GM19452 (cell line): ENCODE measurements around the gene DYNC2LI1.

Experiments
- ATAC-seq: cut with Tn5 transposase; IDR thresholded peaks from one replicate; pipeline ENCODE4 v1.9.1; 2021; ENCODE audit not compliant: unreplicated experiment

The DYNC2LI1 gene

DNA sequence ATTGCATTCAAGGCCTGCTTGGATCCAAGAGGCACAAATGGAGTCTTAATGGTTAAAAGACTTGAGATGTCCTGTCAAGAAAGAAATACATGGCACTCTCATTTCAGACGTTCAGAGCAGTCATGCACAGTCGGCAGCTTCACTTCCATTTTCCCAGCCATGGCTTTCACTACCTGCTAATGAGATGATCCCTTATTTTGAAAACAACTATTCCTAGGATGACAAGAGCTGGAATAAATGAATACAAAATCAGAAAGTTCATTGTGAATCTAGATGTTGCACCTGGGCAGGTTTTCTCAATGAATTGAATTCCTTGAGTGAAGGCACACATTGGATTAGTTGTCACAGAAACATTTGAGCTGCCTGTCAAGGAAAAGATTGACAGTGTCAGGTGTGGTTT is 39.1 kb downstream of the DYNC2LI1 start:
- no peak for ATAC-seq

DNA sequence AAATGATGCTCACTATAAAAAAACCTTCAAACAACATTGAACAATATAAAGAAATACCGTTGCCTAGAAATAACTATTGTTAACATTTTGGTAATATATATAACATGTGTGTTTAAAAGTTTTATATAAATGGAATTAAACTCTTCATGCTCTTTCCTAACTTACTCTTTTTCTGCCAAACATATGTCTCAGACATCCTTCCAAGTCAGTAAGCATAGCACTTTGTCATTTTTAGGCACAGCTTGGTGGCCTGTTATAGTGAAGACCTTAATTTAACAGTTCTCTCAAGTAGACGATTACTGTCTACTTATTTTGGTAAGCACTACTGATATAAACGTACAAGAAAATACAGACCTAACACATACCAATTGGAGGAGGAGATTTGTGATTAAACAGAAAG is 40.9 kb downstream of the DYNC2LI1 start:
- no peak for ATAC-seq

DNA sequence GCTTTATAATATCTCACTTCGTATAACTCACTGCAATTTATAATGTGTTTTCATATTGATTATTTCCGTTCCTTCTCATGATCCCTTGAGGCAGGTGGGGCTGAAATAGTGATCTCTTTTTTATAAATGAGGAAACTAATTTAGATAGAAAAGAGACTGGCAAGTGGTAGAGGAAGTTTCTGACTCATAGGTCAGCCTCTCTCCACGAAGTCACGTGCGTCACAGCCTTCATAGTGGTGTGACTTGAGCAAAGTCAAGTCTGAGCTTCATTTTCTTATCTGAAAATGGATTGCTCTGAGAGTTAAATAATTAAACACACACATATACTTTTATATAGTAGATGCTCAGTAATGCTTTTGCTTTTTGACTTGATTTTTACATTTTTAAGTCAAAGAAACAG is 44.9 kb downstream of the DYNC2LI1 start:
- no peak for ATAC-seq

DNA sequence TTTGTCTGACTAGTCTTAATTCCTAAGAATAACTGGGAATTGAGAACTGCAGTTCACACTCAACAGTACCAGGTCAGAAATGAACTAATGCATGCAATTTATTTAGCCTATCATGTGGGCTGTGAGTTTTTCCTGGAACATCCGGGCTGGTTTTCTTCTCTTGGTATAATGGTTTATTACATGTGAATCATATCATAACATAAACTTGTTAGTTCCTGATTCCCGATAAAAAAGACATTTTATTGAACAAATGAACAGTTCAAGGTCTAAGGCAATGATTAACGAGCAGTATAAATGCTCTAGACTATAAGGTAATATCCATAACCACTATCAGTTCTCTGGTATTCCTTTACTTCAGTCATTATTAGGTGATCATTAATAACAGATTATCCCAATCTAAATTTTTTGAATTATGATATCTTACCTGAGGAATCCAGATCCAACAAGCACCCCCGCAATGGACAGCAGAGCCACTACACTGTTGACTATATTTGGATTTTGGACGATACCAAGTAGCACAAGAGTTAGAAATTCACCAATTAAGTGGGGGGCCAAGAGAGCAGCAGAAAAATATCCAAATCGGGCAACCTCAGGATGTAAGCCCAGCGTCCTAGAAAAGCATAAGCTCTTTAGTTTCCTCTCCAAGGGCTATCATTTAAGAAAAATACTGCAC is 45.8 kb downstream of the DYNC2LI1 start:
- ATAC-seq, result no peak

DNA sequence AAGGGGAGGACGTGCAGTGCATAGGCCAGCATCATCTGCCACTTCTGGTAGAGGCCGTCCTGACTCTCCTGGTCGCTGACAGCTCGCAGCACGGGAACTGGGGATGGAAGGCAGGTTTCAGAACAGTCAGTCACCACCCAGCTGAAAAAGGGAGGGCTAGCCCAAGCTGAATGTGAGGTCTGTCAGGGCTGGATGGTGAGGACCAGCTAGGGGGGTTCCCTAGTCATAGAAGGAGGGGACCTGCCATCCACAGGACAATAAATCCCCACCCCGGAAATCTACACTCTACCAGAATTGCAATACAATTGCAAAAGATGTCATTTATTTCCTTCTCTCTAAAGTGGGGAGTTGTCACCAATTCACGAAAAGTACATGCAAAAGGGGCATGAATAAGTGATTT is 49.0 kb downstream of the DYNC2LI1 start:
- no peak for ATAC-seq

DNA sequence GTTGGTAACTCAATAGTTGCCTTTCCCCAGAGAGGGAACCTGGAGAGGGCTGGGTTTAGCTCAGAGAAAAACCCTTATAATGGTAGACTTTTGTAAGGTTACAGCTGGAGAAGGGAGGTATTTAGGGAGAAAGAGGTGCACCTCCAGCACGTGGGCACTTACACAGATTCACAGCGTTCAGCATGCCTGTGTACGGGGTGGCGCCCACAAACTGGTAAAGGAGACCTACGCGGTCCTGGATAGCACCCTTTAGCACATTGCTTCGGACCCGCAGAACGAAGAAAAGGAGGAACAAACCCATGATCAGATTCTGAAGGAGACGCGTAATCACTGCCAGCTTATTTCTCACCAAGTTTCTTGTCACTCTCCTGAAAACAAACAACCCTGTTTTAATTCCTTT is 49.9 kb downstream of the DYNC2LI1 start:
- no peak for ATAC-seq

DNA sequence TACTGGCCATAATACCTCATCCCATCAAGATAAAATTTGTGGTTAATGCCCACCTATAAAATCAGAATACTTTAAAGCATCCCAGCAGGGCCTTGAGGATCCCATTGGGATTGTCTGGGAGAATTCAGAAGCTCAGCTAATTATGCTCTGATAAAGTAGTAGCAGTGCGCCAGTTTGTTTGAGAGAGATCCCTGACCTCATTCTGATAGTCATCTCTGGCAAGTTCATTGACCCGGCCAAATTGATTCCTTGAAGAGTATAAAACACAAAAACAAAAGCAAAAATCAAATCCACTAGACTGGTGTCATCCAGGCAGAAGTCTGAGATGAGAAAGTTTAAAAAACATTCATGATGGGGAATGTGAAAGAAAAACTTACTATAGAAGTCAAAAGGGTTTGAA is 50.7 kb downstream of the DYNC2LI1 start:
- no peak for ATAC-seq

DNA sequence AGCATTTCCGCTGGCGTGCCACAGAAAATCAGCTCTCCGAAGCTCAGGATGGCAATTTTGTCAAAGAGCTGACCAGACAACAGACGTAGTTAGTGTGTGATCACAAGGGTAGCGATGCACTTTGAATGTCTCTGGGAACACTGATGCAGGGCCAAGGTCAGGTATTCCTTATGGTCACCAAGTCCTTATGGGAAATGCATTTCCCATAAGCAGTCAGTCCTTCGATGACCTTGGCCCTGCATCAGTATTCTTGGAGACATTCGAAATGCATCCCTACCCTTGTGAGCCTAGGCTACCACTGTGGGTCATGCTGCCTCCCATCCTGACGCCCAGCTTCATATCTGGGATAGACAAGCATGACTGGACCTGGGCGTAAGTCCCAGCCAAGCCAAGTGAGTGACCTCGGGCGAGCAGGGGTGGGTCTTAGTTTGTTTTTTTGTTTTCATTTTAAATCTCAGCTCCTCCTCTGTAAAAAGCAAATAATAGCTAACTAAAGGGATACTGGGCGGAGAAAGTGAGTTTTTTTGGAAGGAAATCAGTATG is 51.2 kb downstream of the DYNC2LI1 start:
- ATAC-seq, result no peak

DNA sequence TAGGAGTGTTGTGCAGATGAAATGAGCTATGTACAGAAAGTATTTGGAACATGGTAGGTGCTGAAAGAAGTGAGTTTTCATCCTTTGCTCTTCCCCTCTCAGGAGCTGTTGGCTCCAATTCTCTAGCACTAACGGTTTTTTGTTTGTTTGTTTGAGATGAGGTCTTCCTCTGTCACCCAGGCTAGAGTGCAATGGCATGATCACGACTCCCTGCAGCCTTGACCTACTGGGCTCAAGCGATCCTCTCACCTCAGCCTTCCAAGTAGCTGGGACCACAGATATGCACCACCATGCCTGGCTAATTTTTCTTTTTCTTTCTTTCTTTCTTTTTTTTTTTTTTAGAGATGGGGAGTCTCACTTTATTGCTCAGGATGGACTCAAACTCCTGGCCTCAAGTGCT is 52.0 kb downstream of the DYNC2LI1 start:
- ATAC-seq, result no peak

DNA sequence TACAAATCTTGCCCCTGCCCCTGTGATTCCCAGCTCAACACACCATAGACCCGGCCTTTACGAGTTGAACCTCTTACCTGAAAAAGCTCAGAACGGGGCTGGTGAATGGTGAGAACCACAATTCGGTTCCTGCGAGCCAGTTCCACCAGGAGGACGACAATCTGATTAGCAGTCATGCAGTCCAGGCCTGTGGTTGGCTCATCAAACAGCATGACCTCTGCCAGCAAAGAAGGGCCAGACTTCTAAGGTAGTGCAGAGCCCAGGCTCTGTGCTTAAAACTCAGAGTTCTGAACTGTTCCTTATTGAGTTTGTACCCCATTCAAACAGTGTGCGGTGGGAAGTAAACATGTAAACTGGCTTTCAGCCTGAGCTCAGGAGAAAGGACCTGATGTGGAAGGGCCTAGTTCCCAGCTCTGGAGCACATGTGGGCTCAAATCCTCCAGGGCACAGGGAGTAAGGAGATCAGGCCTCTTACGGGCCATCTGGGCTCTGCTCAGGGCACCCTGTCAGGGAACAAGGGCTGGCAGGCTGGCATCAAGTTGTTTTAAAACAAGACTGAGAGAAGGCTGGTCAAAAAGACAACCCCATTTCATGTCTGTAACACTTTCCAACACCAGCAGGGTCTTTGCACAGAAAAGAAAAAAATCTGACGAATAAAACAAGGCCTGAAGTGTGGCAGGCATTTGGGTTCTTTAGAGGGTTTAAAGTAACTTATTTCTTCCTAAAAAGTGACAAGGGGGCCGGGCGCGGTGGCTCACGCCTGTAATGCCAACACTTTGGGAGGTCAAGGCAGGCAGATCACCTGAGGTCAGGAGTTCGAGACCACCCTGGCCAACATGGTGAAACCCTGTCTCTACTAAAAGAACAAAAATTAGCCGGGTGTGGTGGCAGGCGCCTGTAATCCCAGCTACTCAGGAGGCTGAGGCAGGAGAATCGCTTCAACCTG is 52.7 kb downstream of the DYNC2LI1 start:
- ATAC-seq, result no peak

DNA sequence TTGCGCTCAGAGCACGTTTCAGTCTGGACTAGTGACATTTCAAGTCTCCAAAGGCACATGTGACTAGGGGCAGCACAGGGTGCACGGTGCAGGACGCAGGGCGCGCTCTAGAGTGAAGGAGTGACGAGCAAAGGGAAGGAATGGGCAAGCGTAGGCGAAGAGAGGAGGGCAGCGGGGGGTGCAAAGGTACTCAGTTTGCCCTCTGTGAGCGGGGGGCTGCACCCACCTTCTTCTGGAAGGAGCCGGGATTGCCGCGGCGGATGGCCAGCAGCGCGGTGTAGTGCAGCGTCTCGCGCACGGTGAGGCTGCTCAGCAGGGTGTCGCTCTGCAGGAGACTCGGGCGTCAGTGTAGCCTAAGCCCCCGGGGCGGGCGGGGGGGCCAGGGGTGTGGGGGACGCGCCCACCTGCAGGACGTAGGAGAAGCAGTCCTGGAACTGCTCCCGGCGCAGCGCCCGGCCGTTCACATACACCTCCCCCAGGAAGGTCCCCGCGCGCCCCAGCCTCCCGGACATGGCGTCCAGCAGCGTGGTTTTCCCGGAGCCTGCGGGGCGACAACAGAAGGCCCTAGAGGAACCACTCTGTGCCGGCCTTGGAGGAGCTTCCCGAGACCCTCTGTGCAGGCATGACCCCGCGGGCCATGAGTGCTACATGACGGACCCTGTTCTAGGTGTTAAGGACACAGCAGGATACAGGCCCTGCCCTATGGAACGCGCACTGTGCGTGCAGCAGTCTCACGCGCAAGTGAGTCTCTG is 57.9 kb downstream of the DYNC2LI1 start:
- ATAC-seq, result no peak

DNA sequence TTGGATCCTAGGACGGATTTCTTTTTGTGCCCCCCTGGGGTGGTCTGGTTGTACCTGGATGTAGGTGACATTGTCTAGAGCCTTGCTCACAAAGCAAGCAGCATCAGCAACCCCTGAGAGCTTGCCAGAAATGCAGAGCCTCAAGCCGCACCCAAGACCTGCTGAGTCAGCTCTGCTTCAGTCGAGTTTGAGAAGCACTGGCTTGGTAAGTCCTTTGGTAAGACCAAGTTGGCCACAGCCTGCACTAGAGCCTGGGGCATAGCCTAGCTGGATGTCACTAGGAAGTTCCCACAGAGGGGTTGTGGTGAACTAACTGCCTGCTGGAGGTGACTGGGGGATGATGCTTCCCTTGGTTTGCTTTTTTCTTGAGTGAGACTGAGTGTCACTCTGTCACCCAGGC is 58.6 kb downstream of the DYNC2LI1 start:
- ATAC-seq, result no peak

DNA sequence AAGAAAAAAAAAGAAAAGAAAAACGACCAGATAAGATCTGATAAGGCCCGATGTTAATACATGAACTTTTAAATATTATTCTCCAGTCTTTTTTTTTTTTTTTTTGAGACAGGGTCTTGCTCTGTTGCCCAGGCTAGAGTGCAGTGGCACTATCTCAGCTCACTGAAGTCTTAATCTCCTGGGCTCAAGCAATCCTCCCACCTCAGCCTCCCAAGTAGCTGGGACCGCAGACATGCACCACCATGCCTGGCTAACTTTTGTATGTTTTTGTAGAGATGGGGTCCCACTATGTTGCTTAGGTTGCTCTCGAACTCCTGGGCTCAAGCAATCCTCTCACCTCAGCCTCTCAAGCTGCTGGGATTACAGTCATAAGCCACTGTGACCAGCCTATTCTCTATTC is 63.2 kb downstream of the DYNC2LI1 start:
- no peak for ATAC-seq

DNA sequence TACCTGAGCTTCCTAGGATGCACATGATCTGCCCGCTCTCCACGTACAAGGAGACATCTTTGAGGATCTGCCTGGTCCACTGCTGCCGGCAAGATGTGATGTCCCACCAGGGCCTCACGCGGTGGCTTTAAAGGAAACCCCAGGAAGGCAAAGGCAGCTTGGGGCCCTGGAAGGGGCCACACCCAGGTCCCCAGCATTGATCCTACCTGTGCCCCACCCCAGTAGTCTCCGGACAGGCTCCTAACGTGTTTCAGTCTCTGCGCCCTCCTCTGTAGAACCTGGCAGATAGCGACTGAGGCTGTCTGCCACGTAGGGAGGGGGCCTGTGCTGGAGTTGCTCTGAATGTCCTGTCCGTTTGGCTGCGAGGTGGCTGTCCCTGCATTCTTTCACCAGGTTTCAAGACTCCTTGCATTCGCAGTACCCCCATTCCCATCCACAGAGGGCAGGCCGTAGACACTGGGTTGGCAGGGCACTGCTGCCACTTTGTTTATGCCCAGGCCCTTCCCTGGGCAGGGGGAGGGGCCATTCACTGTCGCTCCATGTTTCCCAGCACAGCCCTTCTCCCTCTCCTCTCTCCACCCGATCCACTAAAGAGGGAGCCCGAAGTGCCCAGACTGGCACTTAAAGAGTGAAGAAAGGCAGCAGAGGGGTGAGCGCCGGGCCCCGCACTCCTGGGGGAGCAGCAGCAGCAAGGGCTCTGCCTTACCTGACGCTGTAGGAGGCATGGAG is 64.2 kb downstream of the DYNC2LI1 start:
- no peak for ATAC-seq

DNA sequence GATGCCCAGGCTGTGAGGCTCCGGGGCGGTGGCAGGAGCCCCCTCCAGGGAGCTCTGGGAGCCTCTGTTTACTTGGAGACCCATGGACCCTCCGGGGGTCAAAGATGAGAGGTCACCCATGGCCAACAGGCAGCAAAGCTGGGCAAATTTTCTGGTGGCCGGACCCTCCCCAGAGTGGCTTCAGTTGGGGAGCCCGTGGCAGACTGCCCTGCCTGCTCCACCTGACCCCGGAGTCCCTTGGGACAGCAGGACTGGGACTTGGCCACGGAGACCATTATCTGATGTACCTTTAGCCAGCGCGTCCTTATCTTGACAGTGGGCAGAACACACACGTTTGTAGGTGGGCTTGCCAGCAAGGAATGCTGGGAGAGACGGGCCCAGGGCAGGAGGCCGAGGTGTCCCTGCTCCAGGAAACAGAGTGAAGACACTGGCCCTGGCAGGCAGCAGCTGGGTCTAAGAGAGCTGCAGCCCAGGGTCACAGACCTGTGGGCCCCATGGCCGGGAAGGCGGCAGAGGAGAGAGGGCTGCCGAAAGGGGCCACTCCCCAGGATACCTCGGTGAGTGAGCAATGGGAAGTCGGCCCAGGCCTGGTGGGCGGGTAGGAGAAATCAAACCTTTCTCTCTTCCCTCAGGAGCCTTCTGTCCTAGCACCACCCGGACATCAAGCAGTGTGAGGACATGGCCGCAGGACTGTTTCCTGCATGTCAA is 64.9 kb downstream of the DYNC2LI1 start, which contains the start of the genes ABCG5 and ABCG8:
Gene ABCG5 (minus strand): TSS at position 280 of the 708 bp plus-strand sequence. CDS start 160 bp downstream, at position 120.
Gene ABCG8 (plus strand): TSS at position 412 of the 708 bp plus-strand sequence. CDS start 83 bp downstream, at position 495.
- ATAC-seq, result no peak

DNA sequence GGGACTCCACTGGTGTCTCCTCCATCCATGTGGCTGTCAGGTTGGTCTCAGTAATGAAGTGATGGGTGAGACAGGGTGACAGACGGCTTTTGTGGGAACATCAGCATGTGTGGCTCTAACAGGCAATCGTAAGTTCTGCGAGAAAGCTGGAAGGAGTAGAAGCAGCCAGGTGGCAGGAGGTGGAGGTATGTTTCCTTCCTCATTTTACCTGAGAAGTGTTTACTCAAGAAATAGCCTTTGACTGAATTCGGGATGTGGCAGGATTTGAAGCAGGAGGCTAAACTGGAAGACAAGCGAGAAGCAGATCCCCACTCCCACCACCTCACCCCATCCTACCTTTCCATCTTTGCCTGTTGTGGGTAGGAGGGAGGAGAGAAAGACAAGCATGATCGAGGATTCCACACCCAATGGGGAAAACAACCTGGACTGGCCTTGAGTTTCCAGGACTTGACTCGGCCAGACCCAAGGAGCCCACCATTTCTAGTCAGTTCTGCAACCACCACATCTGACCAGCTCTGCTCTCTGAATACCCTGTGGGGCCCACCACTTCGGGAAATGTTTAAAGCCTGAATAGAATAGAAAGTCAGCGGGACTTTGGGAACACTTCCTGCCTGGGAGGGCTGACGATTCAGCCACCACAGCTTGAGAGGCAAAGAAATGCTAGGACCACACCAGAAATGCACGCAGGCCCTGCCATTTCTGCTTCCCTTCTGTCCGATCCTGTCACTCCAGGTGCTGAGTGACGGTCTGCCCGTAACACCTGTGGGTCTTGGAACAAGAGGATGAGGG is 66.1 kb downstream of the DYNC2LI1 start:
- ATAC-seq, result no peak

DNA sequence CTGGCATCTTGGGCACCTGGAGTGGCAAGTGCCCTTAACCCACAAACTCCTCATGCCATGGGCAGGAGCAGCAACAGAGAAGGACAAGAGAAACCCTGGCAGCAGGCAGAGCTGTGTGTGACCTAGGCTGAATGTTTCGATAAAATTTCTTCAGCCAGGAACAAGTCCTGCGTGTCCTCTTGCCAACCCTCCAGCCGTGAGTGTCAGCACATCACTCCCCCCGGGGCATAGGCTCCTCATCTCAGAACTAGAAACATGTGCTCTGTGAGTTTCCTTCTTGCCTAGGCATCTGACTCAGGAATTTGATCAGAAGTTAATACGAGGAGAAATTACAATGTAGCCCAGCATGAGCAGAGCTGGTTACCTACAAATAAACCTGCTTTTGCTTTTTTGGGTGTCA is 67.1 kb downstream of the DYNC2LI1 start:
- no peak for ATAC-seq

DNA sequence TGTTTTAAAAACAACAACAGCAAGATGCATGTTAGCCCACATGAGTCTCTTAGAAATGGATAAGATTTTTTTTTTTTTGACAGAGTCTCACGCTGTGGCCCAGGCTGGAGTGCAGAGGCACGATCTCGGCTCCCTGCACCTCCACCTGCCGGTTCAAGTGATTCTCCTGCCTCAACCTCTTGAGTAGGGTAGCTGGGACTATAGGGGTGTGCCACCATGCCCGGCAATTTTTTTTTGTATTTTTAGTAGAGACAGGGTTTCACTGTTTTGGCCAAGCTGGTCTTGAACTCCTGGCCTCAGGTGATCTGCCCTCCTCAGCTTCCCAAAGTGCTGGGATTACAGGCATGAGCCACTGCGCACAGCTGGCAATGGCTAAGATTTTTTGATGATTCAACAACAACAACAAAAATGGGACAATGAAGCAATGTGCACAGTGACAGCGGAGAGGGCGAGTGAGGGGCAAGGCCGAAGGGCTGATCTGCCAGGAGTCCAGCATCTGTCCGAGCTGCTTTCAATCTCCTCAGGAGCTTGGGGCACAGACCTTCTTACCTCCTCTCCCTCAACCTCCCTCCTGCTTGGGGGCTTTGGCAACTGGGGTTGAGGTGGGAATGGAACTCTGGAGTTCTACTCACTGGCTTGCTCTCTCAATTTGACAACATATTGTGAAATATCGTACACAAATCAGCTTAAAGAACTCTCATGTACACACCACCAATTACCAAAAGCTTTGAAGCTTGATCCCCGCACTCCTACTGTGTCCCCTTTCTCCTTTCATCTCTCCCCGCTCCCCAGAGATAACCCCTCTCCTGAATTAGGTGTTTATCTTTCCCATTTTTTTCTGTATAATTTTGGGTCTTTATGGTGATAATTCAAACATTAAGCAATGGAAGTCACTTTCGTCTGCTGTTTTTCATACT is 68.4 kb downstream of the DYNC2LI1 start:
- ATAC-seq, result no peak
